ENCODE data around the gene KIFBP. TPM values are rescaled to one million over a fixed set of nuclear protein-coding genes. Genes with fewer than 3 reads are reported as not detected.

Gene KIFBP
- total RNA-seq, 2 experiments from 2014 or later: 4.2 TPM

- no peaks in the 10 kb centered on the region for H3K36me3 ChIP-seq (ENCODE audit: insufficient read depth, low read length)
- POLR2A ChIA-PET: interaction anchor here (0.9 to 1.2 kb wide), 2 partner anchors 21 kb away, joined by 3 to 4 read pairs; no protein-coding TSS in a partner anchor
- DNase-seq (peak in 2 of 14 experiments; percentile 69 to 76), ATAC-seq (ENCODE audit: poor library complexity) (peak; percentile 27)
- Mint-ChIP-seq H3K9me3 (no peaks in the 10 kb centered on the region), H3K4me3 (no peak overlapping the region), H3K27me3 (no peaks in the 10 kb centered on the region), H3K36me3 (ENCODE audit: low read depth) (no peaks in the 10 kb centered on the region), H3K27ac (no peak overlapping the region), H3K4me1 (ENCODE audit: low read depth) (peaks cover 26% of the 10 kb centered on the region)
- peaks cover 21% of the 10 kb centered on the region for H3K4me1 ChIP-seq (ENCODE audit: insufficient read depth, low read length)
- no peaks in the 10 kb centered on the region for H3K27me3 ChIP-seq (ENCODE audit: control insufficient read depth in 1 of 2, insufficient read depth in 2 of 2, low read length in 2 of 2)
- TF ChIP-seq CTCF (IDR thresholded peaks at IDR 0.05): no peak
- no peak overlapping the region for H3K27ac ChIP-seq (ENCODE audit: low read depth in 1 of 2, low read length in 2 of 2)
- intact Hi-C loops (cut with DNase I, micrococcal nuclease): loop anchor here in 1 of 2 experiments (2.0 kb wide), 1 partner anchor 17 kb away; no protein-coding TSS in a partner anchor
- no peaks in the 10 kb centered on the region for H3K9me3 ChIP-seq (ENCODE audit: control insufficient read depth in 1 of 2, insufficient read depth in 1 of 2, low read length in 2 of 2)
- CTCF ChIA-PET: interaction anchor here (0.7 to 1.3 kb wide), 2 partner anchors 17 to 28 kb away, joined by 3 to 4 read pairs; no protein-coding TSS in a partner anchor
- no peak overlapping the region for H3K4me3 ChIP-seq (ENCODE audit: low read length)
Measured at GRCh38 chr10:69065406-69066361, 77.1 kb downstream of the KIFBP start.

Other genes with a start within 250 kb of the KIFBP start
- under 1 TPM; 0.25 to 0.41 TPM for gene STOX1, start 161.3 kb upstream of the KIFBP start, total RNA-seq
- 10 to 100 TPM; 46.8 to 47.5 TPM for gene DDX50, start 87.5 kb upstream of the KIFBP start, total RNA-seq
- gene DDX21, start 32.6 kb upstream of the KIFBP start, total RNA-seq: 100 to 1,000 TPM; 120 to 121 TPM
- gene SRGN, start 99.3 kb downstream of the KIFBP start, total RNA-seq: 100 to 1,000 TPM; 342 to 353 TPM
- 10 to 100 TPM; 32.8 to 33.0 TPM for gene VPS26A, start 135.4 kb downstream of the KIFBP start, total RNA-seq
- gene SUPV3L1, start 191.4 kb downstream of the KIFBP start, total RNA-seq: 10 to 100 TPM; 78.1 to 78.7 TPM
- gene HKDC1, start 231.5 kb downstream of the KIFBP start, total RNA-seq: 1 to 10 TPM; 3.1 to 4.5 TPM